Measurements from ENCODE around the gene PRSS38.

DNA sequence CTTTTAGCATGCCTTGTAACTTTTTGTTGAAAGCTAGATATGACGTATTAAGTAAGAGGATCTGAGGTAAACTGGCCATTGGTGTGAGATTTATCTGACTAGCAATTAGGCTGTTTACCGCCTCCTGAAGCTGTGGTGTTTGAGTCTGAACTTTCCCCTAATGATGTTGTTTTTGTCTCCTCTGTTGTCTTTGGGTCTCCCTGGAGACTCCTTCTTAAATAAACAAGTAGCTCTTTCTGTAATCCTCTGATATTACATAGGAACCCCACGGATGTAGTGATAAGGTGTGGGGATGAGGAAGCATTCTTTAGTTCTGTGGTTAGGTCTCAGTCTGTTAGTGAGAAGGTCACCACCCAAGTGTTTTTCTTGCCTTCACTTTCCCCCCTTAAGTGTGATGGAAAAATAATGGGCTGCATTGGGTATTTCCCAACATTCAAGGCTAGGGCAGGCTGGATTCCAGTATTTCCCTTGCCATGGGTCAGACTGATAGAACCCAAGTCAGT, 33.0 kb downstream of the PRSS38 start:
- TF ChIP-seq, protein P1, sequence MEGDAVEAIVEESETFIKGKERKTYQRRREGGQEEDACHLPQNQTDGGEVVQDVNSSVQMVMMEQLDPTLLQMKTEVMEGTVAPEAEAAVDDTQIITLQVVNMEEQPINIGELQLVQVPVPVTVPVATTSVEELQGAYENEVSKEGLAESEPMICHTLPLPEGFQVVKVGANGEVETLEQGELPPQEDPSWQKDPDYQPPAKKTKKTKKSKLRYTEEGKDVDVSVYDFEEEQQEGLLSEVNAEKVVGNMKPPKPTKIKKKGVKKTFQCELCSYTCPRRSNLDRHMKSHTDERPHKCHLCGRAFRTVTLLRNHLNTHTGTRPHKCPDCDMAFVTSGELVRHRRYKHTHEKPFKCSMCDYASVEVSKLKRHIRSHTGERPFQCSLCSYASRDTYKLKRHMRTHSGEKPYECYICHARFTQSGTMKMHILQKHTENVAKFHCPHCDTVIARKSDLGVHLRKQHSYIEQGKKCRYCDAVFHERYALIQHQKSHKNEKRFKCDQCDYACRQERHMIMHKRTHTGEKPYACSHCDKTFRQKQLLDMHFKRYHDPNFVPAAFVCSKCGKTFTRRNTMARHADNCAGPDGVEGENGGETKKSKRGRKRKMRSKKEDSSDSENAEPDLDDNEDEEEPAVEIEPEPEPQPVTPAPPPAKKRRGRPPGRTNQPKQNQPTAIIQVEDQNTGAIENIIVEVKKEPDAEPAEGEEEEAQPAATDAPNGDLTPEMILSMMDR (IDR thresholded peaks at IDR 0.05): no peak
- TF ChIP-seq POLR2A (IDR thresholded peaks at IDR 0.05): no peak
